ENCODE measurements around the gene NEU2.

Gene NEU2

DNA sequence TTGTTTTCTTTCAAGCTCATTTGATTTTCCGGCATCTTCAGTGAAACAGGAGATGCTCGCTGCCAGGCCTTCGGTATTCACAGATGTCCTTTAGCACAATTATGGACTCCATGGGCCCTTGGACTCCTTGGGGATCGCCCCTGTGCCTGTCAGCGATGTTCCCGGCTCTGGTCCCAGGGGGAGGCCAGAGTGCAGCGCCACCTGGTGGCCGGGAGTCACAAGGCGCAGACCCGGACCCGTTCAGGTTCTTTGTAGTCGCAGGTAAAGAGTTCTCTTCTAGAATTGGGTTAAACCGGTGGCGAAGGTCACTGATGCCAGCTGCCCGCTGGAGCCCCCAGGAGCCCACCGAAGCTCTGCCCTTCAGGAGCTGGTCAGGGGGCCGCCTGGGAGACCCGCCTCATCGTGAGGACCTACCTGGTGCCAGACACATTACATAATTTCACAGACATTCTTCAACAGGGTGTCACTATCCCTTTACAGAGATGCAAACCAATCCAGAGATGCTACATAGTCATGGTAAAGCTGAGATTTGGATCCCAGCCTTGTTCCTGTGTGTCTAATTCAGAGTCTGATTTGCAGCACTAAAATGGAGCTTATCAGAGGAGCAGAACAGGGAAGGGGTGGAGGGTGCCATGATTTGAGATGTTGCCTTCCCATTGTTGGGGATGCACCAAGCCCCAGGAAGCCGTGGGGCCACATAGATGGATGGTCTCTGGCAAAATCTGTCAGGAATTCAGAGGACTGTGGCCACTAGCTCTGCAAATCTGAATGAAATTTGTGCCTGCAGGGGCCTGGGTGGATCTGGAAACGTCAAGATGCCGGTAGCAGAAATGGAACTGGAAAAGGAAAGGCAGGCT, 21.7 kb downstream of the NEU2 start (continued):
- TF ChIP-seq ZXDB (tag by site-specific recombination; IDR thresholded peaks at IDR 0.05) (no peak; the same call in 1 of the 2 replicates), ZIC2 (tag by site-specific recombination; IDR thresholded peaks at IDR 0.05) (no peak), ZNF623 (tag by site-specific recombination; IDR thresholded peaks at IDR 0.05) (no peak), ZNF391 (tag by site-specific recombination; IDR thresholded peaks at IDR 0.05; ENCODE audit: borderline replicate concordance, low read depth) (no peak), HOXC10 (CRISPR knock-in tag; IDR thresholded peaks at IDR 0.05) (no peak), ZNF571 (tag by site-specific recombination; IDR thresholded peaks at IDR 0.05) (no peak), ZNF132 (tag by site-specific recombination; IDR thresholded peaks at IDR 0.05; ENCODE audit: borderline replicate concordance) (no peak), ZNF146 (tag by site-specific recombination; IDR thresholded peaks at IDR 0.05) (no peak), FEZF1 (tag by site-specific recombination; IDR thresholded peaks at IDR 0.05) (no peak), ZNF521 (tag by site-specific recombination; IDR thresholded peaks at IDR 0.05) (no peak), ZBTB17 (tag by site-specific recombination; IDR thresholded peaks at IDR 0.05) (0 out of 2 replicates have a peak, but pooled peaks have one; percentile 16), RBAK (tag by site-specific recombination; IDR thresholded peaks at IDR 0.05) (no peak), ZNF433 (tag by site-specific recombination; IDR thresholded peaks at IDR 0.05; ENCODE audit: low read depth) (no peak), ZNF223 (tag by site-specific recombination; IDR thresholded peaks at IDR 0.05) (no peak), KLF9 (tag by site-specific recombination; IDR thresholded peaks at IDR 0.05; ENCODE audit: low read depth) (no peak), ZNF324 (tag by site-specific recombination; IDR thresholded peaks at IDR 0.05) (no peak), ZNF335 (tag by site-specific recombination; conservative IDR thresholded peaks at IDR 0.05) (0 out of 2 replicates have a peak, but pooled peaks have one; percentile 26), ZNF629 (tag by site-specific recombination; IDR thresholded peaks at IDR 0.05) (no peak), ZNF157 (tag by site-specific recombination; IDR thresholded peaks at IDR 0.05) (no peak), ZNF404 (tag by site-specific recombination; IDR thresholded peaks at IDR 0.05) (no peak), ZNF266 (tag by site-specific recombination; IDR thresholded peaks at IDR 0.05; ENCODE audit: low read depth) (no peak), ZNF350 (tag by site-specific recombination; IDR thresholded peaks at IDR 0.05) (no peak)
- TF ChIP-seq, protein P1, sequence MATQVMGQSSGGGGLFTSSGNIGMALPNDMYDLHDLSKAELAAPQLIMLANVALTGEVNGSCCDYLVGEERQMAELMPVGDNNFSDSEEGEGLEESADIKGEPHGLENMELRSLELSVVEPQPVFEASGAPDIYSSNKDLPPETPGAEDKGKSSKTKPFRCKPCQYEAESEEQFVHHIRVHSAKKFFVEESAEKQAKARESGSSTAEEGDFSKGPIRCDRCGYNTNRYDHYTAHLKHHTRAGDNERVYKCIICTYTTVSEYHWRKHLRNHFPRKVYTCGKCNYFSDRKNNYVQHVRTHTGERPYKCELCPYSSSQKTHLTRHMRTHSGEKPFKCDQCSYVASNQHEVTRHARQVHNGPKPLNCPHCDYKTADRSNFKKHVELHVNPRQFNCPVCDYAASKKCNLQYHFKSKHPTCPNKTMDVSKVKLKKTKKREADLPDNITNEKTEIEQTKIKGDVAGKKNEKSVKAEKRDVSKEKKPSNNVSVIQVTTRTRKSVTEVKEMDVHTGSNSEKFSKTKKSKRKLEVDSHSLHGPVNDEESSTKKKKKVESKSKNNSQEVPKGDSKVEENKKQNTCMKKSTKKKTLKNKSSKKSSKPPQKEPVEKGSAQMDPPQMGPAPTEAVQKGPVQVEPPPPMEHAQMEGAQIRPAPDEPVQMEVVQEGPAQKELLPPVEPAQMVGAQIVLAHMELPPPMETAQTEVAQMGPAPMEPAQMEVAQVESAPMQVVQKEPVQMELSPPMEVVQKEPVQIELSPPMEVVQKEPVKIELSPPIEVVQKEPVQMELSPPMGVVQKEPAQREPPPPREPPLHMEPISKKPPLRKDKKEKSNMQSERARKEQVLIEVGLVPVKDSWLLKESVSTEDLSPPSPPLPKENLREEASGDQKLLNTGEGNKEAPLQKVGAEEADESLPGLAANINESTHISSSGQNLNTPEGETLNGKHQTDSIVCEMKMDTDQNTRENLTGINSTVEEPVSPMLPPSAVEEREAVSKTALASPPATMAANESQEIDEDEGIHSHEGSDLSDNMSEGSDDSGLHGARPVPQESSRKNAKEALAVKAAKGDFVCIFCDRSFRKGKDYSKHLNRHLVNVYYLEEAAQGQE (tag by site-specific recombination; IDR thresholded peaks at IDR 0.05), result no peak
- TF ChIP-seq, protein P2, sequence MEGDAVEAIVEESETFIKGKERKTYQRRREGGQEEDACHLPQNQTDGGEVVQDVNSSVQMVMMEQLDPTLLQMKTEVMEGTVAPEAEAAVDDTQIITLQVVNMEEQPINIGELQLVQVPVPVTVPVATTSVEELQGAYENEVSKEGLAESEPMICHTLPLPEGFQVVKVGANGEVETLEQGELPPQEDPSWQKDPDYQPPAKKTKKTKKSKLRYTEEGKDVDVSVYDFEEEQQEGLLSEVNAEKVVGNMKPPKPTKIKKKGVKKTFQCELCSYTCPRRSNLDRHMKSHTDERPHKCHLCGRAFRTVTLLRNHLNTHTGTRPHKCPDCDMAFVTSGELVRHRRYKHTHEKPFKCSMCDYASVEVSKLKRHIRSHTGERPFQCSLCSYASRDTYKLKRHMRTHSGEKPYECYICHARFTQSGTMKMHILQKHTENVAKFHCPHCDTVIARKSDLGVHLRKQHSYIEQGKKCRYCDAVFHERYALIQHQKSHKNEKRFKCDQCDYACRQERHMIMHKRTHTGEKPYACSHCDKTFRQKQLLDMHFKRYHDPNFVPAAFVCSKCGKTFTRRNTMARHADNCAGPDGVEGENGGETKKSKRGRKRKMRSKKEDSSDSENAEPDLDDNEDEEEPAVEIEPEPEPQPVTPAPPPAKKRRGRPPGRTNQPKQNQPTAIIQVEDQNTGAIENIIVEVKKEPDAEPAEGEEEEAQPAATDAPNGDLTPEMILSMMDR (tag by site-specific recombination; IDR thresholded peaks at IDR 0.05), result peak; percentile 69
- TF ChIP-seq, protein P3, sequence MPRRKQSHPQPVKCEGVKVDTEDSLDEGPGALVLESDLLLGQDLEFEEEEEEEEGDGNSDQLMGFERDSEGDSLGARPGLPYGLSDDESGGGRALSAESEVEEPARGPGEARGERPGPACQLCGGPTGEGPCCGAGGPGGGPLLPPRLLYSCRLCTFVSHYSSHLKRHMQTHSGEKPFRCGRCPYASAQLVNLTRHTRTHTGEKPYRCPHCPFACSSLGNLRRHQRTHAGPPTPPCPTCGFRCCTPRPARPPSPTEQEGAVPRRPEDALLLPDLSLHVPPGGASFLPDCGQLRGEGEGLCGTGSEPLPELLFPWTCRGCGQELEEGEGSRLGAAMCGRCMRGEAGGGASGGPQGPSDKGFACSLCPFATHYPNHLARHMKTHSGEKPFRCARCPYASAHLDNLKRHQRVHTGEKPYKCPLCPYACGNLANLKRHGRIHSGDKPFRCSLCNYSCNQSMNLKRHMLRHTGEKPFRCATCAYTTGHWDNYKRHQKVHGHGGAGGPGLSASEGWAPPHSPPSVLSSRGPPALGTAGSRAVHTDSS (tag by site-specific recombination; IDR thresholded peaks at IDR 0.05), result no peak
- TF ChIP-seq, protein P4, sequence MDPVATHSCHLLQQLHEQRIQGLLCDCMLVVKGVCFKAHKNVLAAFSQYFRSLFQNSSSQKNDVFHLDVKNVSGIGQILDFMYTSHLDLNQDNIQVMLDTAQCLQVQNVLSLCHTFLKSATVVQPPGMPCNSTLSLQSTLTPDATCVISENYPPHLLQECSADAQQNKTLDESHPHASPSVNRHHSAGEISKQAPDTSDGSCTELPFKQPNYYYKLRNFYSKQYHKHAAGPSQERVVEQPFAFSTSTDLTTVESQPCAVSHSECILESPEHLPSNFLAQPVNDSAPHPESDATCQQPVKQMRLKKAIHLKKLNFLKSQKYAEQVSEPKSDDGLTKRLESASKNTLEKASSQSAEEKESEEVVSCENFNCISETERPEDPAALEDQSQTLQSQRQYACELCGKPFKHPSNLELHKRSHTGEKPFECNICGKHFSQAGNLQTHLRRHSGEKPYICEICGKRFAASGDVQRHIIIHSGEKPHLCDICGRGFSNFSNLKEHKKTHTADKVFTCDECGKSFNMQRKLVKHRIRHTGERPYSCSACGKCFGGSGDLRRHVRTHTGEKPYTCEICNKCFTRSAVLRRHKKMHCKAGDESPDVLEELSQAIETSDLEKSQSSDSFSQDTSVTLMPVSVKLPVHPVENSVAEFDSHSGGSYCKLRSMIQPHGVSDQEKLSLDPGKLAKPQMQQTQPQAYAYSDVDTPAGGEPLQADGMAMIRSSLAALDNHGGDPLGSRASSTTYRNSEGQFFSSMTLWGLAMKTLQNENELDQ (tag by site-specific recombination; IDR thresholded peaks at IDR 0.05; ENCODE audit: low read depth), result no peak
